SK-N-SH treated with all-trans-retinoic acid at 6 μM for 48 hours (cell line): Measurements from ENCODE around the gene COL25A1.

ENCODE experiments used
- ATAC-seq: fragments of 200-7000 bp; cut with Tn5 transposase; 3 replicates; pipeline ENCODE4 v1.9.1; 2020; ENCODE audit warnings: mild to moderate bottlenecking, moderate library complexity
- ARNTL ChIP-seq: fragments of 450-650 bp; formaldehyde crosslinking; IDR thresholded peaks from 2 replicates; pipeline ENCODE4 v1.5.0; 2020; ENCODE audit warnings: low read depth, mild to moderate bottlenecking, moderate library complexity, borderline replicate concordance
- BACH2 ChIP-seq: fragments of 250-450 bp; sonication (Bioruptor Pico); IDR thresholded peaks from 2 replicates; pipeline ENCODE4 v1.9.0; 2021; ENCODE audit warnings: mild to moderate bottlenecking, borderline replicate concordance
- CREB5 ChIP-seq: fragments of 250-450 bp; sonication (Bioruptor Pico); IDR thresholded peaks from 2 replicates; pipeline ENCODE4 v1.5.1; 2020; ENCODE audit warnings: low read depth, mild to moderate bottlenecking, moderate library complexity
- CSDC2 ChIP-seq: fragments of 250-450 bp; sonication (Bioruptor Pico); IDR thresholded peaks from 2 replicates; pipeline ENCODE4 v1.5.0; 2020; ENCODE audit warnings: mild to moderate bottlenecking, moderate library complexity
- CSRNP3 ChIP-seq: fragments of 250-450 bp; sonication (Bioruptor Pico); IDR thresholded peaks from 2 replicates; pipeline ENCODE4 v1.5.1; 2021; ENCODE audit warnings: mild to moderate bottlenecking, moderate library complexity
- ESRRG ChIP-seq: fragments of 250-450 bp; sonication (Bioruptor Pico); IDR thresholded peaks from 2 replicates; pipeline ENCODE4 v1.6.1; 2021; ENCODE audit warnings: mild to moderate bottlenecking
- GLIS3 ChIP-seq: fragments of 250-450 bp; sonication (Bioruptor Pico); IDR thresholded peaks from 2 replicates; pipeline ENCODE4 v1.5.0; 2020; ENCODE audit warnings: mild to moderate bottlenecking, moderate library complexity
- ISL1 ChIP-seq: fragments of 250-450 bp; sonication (Bioruptor Pico); IDR thresholded peaks from 2 replicates; pipeline ENCODE4 v2.1.2; 2022; ENCODE audit warnings: mild to moderate bottlenecking, moderate library complexity
- PATZ1 ChIP-seq: fragments of 250-450 bp; sonication (Bioruptor Pico); IDR thresholded peaks from 2 replicates; pipeline ENCODE4 v1.8.0; 2020; ENCODE audit warnings: mild to moderate bottlenecking, moderate library complexity, borderline replicate concordance
- POU6F1 ChIP-seq: fragments of 250-450 bp; sonication (Bioruptor Pico); IDR thresholded peaks from 2 replicates; pipeline ENCODE4 v1.8.0; 2021; ENCODE audit warnings: low read depth, mild to moderate bottlenecking, moderate library complexity, borderline replicate concordance
- PPARA ChIP-seq: fragments of 250-450 bp; sonication (Bioruptor Pico); IDR thresholded peaks from 2 replicates; pipeline ENCODE4 v1.5.0; 2020; ENCODE audit warnings: mild to moderate bottlenecking, borderline replicate concordance
- RARB ChIP-seq: fragments of 250-450 bp; sonication (Bioruptor Pico); IDR thresholded peaks from 2 replicates; pipeline ENCODE4 v1.8.0; 2021; ENCODE audit warnings: mild to moderate bottlenecking, moderate library complexity
- SNAI2 ChIP-seq: fragments of 250-450 bp; sonication (Bioruptor Pico); IDR thresholded peaks from 2 replicates; pipeline ENCODE4 v1.5.0; 2020; ENCODE audit warnings: mild to moderate bottlenecking, moderate library complexity
- TOX ChIP-seq: fragments of 250-450 bp; sonication (Bioruptor Pico); IDR thresholded peaks from 2 replicates; pipeline ENCODE4 v1.8.0; 2021; ENCODE audit warnings: mild to moderate bottlenecking, moderate library complexity, borderline replicate concordance
- TSHZ2 ChIP-seq: fragments of 250-450 bp; sonication (Bioruptor Pico); IDR thresholded peaks from 2 replicates; pipeline ENCODE4 v1.5.0; 2020; ENCODE audit warnings: mild to moderate bottlenecking, moderate library complexity
- ZC3H10 ChIP-seq: fragments of 250-450 bp; sonication (Bioruptor Pico); IDR thresholded peaks from 2 replicates; pipeline ENCODE4 v1.5.1; 2021; ENCODE audit warnings: mild to moderate bottlenecking, moderate library complexity
- ZFP3 ChIP-seq: fragments of 250-450 bp; sonication (Bioruptor Pico); IDR thresholded peaks from 2 replicates; pipeline ENCODE4 v1.5.0; 2020; ENCODE audit warnings: mild to moderate bottlenecking, moderate library complexity
- ZFP30 ChIP-seq: fragments of 450-650 bp; formaldehyde crosslinking; IDR thresholded peaks from 2 replicates; pipeline ENCODE4 v1.5.0; 2022; ENCODE audit warnings: mild to moderate bottlenecking, moderate library complexity
- ZNF565 ChIP-seq: fragments of 450-650 bp; formaldehyde crosslinking; conservative IDR thresholded peaks from 2 replicates; pipeline ENCODE4 v1.5.0; 2020; ENCODE audit warnings: low read depth, mild to moderate bottlenecking, moderate library complexity
- ZNF70 ChIP-seq: fragments of 450-650 bp; formaldehyde crosslinking; IDR thresholded peaks from 2 replicates; pipeline ENCODE4 v1.5.0; 2020; ENCODE audit warnings: mild to moderate bottlenecking, moderate library complexity
- ZNF8 ChIP-seq: fragments of 450-650 bp; formaldehyde crosslinking; IDR thresholded peaks from 2 replicates; pipeline ENCODE4 v1.5.0; 2020; ENCODE audit warnings: mild to moderate bottlenecking, moderate library complexity

Gene COL25A1

GRCh38 chr4:109033993-109034392 lies 268.5 kb downstream of the COL25A1 start:
- ATAC-seq: no peak
- TF ChIP-seq TOX (CRISPR knock-in tag) (no peak), PATZ1 (CRISPR knock-in tag) (no peak), CSDC2 (no peak), PPARA (no peak), SNAI2 (CRISPR knock-in tag) (no peak), TSHZ2 (CRISPR knock-in tag) (no peak), ARNTL (CRISPR knock-in tag) (no peak), BACH2 (CRISPR knock-in tag) (no peak), ISL1 (CRISPR knock-in tag) (no peak), ESRRG (CRISPR knock-in tag) (no peak), GLIS3 (CRISPR knock-in tag) (no peak), ZFP30 (CRISPR knock-in tag) (no peak), ZNF70 (no peak), RARB (CRISPR knock-in tag) (no peak), POU6F1 (CRISPR knock-in tag) (no peak), ZNF8 (CRISPR knock-in tag) (no peak), CREB5 (CRISPR knock-in tag) (no peak), CSRNP3 (no peak), ZC3H10 (no peak)

- no peak for TF ChIP-seq ZFP3
- TF ChIP-seq ZNF8 (CRISPR knock-in tag): no peak
- no peak for TF ChIP-seq CSRNP3
- TF ChIP-seq ZC3H10: no peak
- ATAC-seq: no peak
Observed at GRCh38 chr4:109032671-109033070, 269.8 kb downstream of the COL25A1 start.

DNA sequence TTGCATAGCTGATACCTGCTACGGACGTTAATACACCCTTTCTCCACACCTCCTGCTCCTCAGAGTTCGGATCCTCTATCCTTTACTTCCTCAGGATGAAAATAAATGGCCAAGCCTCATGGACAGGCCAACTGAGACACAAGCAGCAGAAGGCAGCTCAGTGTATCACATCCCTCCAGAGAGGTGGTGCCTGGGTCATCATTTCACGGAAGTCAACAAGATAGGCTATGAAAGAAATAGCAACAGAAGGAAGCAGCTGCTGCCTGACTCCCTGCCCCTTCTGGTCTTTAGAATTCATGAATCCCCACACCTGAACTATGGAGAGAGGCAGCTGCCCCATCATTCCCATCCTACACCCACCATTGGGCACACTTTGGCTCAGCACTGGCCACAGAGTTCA lies 272.5 kb downstream of the COL25A1 start:
- no peak for ATAC-seq
- TF ChIP-seq CREB5 (CRISPR knock-in tag) (no peak), BACH2 (CRISPR knock-in tag) (no peak), CSRNP3 (no peak), PPARA (no peak), ZNF565 (CRISPR knock-in tag) (no peak), RARB (CRISPR knock-in tag) (no peak), TSHZ2 (CRISPR knock-in tag) (no peak), ARNTL (CRISPR knock-in tag) (no peak), ZFP30 (CRISPR knock-in tag) (no peak), ISL1 (CRISPR knock-in tag) (no peak)
